ENCODE results near the gene MAST4.

DNA sequence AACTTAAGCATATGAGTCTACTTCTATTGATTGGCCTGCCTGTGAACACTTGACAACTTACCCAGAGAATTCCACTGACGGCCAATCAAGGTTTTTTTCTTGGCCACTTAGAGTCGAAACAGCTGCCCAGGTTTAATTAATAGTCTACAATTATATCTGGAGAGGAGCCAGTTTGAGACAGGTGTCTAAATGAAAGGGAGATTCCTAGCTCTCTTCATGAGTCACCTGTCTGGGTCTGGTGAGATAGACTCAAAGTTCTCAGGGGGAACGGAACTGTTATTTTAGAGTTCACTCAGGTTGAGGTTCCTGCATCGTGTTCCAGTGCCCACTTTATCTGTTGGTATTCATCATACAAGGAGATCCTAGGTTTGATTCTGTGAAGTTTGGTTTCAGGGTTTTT, 489.4 kb downstream of the MAST4 start:
- TF ChIP-seq, protein P1, sequence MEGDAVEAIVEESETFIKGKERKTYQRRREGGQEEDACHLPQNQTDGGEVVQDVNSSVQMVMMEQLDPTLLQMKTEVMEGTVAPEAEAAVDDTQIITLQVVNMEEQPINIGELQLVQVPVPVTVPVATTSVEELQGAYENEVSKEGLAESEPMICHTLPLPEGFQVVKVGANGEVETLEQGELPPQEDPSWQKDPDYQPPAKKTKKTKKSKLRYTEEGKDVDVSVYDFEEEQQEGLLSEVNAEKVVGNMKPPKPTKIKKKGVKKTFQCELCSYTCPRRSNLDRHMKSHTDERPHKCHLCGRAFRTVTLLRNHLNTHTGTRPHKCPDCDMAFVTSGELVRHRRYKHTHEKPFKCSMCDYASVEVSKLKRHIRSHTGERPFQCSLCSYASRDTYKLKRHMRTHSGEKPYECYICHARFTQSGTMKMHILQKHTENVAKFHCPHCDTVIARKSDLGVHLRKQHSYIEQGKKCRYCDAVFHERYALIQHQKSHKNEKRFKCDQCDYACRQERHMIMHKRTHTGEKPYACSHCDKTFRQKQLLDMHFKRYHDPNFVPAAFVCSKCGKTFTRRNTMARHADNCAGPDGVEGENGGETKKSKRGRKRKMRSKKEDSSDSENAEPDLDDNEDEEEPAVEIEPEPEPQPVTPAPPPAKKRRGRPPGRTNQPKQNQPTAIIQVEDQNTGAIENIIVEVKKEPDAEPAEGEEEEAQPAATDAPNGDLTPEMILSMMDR (IDR thresholded peaks at IDR 0.05), result no peak
- TF ChIP-seq POLR2A (IDR thresholded peaks at IDR 0.05), result no peak
- TF ChIP-seq POLR2AphosphoS5 (IDR thresholded peaks at IDR 0.05), result no peak

All from gastroesophageal sphincter (tissue), 3 donors.